Neural cell (in vitro differentiated cells): Measurements from ENCODE around the gene TMPRSS3. TPM values are rescaled to one million over a fixed set of nuclear protein-coding genes. Genes with fewer than 3 reads are reported as not detected.

Experiments
- H2AFZ ChIP-seq: fragments of 200-600, 300-800 bp; sonication (generic), shearing (Covaris generic); 2 replicates; pipeline ENCODE4 v1.6.0; 2014; ENCODE audit warnings: low read depth, mild to moderate bottlenecking, antibody characterized with exemption, low read length, moderate library complexity
- H3F3A ChIP-seq: fragments of 200-600 bp; shearing (Covaris generic); 2 replicates; pipeline ENCODE4 v1.6.1; 2016; ENCODE audit warnings: mild to moderate bottlenecking, moderate library complexity, mixed read lengths, antibody characterized with exemption, low read length; ENCODE audit not compliant: insufficient read depth, poor library complexity, severe bottlenecking
- H3K27ac ChIP-seq: fragments of 200-600, 300-800 bp; sonication (generic), shearing (Covaris generic); 2 replicates; pipeline ENCODE4 v1.5.1; 2014; ENCODE audit warnings: mild to moderate bottlenecking, low read length, moderate library complexity
- H3K27me3 ChIP-seq: fragments of 300-800, 200-600 bp; sonication (generic), shearing (Covaris generic); 2 replicates; pipeline ENCODE4 v1.6.0; 2014; ENCODE audit warnings: mild to moderate bottlenecking, low read depth, low read length, moderate library complexity; ENCODE audit not compliant: insufficient read depth
- H3K36me3 ChIP-seq: fragments of 300-800, 200-600 bp; sonication (generic), shearing (Covaris generic); 2 replicates; pipeline ENCODE4 v1.5.1; 2014; ENCODE audit warnings: mild to moderate bottlenecking, antibody characterized with exemption, low read length, moderate library complexity; ENCODE audit not compliant: insufficient read depth
- H3K4me2 ChIP-seq: fragments of 300-800, 200-600 bp; sonication (generic), shearing (Covaris generic); 2 replicates; pipeline ENCODE4 v1.6.0; 2014; ENCODE audit warnings: mild to moderate bottlenecking, low read length
- H3K4me3 ChIP-seq: fragments of 300-800, 200-600 bp; sonication (generic), shearing (Covaris generic); 2 replicates; pipeline ENCODE4 v1.5.1; 2014; ENCODE audit warnings: mild to moderate bottlenecking, low read length, moderate library complexity
- H3K79me2 ChIP-seq: fragments of 200-600 bp; shearing (Covaris generic); replicated peaks from 2 replicates; pipeline ENCODE4 v1.6.0; 2014; ENCODE audit warnings: mild to moderate bottlenecking, low read length, moderate library complexity; ENCODE audit not compliant: insufficient read depth
- H3K9ac ChIP-seq: fragments of 300-800, 200-600 bp; sonication (generic), shearing (Covaris generic); 2 replicates; pipeline ENCODE4 v1.6.1; 2016; ENCODE audit warnings: mild to moderate bottlenecking, low read length, mixed read lengths
- H3K9me2 ChIP-seq: fragments of 200-600 bp; shearing (Covaris generic); 2 replicates; pipeline ENCODE4 v1.6.1; 2016; ENCODE audit warnings: mild to moderate bottlenecking, low read length, mixed read lengths; ENCODE audit not compliant: insufficient read depth
- H3K9me3 ChIP-seq: fragments of 200-600, 300-800 bp; sonication (generic), shearing (Covaris generic); 2 replicates; pipeline ENCODE4 v1.6.1; 2016; ENCODE audit warnings: mild to moderate bottlenecking, mixed run types, low read length, moderate library complexity, mixed read lengths
- H4K20me1 ChIP-seq: fragments of 200-600 bp; shearing (Covaris generic); 2 replicates; pipeline ENCODE4 v1.6.1; 2016; ENCODE audit warnings: mild to moderate bottlenecking, mixed run types; ENCODE audit not compliant: insufficient read depth
- EP300 ChIP-seq: fragments of 450-650 bp; conservative IDR thresholded peaks from 2 replicates; pipeline ENCODE4 v1.6.1; 2014; ENCODE audit warnings: antibody characterized with exemption, mild to moderate bottlenecking, moderate library complexity; ENCODE audit not compliant: poor library complexity, severe bottlenecking
- EZH2 ChIP-seq: fragments of 200-600, 300-800 bp; shearing (Covaris generic), sonication (generic); IDR thresholded peaks from 2 replicates; pipeline ENCODE4 v1.6.1; 2014; ENCODE audit warnings: antibody characterized with exemption, low read length, borderline replicate concordance, mild to moderate bottlenecking; ENCODE audit not compliant: insufficient read depth, poor library complexity, severe bottlenecking
- MXI1 ChIP-seq: fragments of 450-650 bp; conservative IDR thresholded peaks from 2 replicates; pipeline ENCODE4 v1.6.1; 2014; ENCODE audit warnings: antibody characterized with exemption, mild to moderate bottlenecking; ENCODE audit not compliant: poor library complexity, severe bottlenecking
- POLR2AphosphoS5 ChIP-seq: IDR thresholded peaks from 2 replicates; pipeline ENCODE4 v1.6.1; 2012
- RAD21 ChIP-seq: fragments of 450-650 bp; conservative IDR thresholded peaks from 2 replicates; pipeline ENCODE4 v1.6.1; 2014; ENCODE audit warnings: antibody characterized with exemption, mild to moderate bottlenecking, moderate library complexity
- SMC3 ChIP-seq: fragments of 450-650 bp; conservative IDR thresholded peaks from 2 replicates; pipeline ENCODE4 v1.6.1; 2014; ENCODE audit warnings: antibody characterized with exemption, mild to moderate bottlenecking, moderate library complexity; ENCODE audit not compliant: poor library complexity
- TAF1 ChIP-seq: IDR thresholded peaks from 2 replicates; pipeline ENCODE4 v1.6.1; 2012; ENCODE audit warnings: low read depth
- polyA plus RNA-seq: library from polyadenylated mRNA; depleted of rRNA; stranded (reverse); fragments of >200 nt; gene quantifications from 2 replicates; pipeline ENCODE4 v1.2.3, GENCODE V29; 2014
- TF ChIP-seq, protein P1 (sequence below): fragments of 450-650 bp; IDR thresholded peaks from 2 replicates; pipeline ENCODE4 v1.5.1; 2014; ENCODE audit warnings: antibody characterized with exemption, mild to moderate bottlenecking, moderate library complexity; ENCODE audit not compliant: poor library complexity, severe bottlenecking
- TF ChIP-seq, protein P2 (sequence below): IDR thresholded peaks from 2 replicates; pipeline ENCODE4 v1.6.1; 2012; ENCODE audit warnings: borderline replicate concordance

Gene TMPRSS3
- polyA plus RNA-seq, 1 donor from 2014 or later = 0.12 TPM

DNA sequence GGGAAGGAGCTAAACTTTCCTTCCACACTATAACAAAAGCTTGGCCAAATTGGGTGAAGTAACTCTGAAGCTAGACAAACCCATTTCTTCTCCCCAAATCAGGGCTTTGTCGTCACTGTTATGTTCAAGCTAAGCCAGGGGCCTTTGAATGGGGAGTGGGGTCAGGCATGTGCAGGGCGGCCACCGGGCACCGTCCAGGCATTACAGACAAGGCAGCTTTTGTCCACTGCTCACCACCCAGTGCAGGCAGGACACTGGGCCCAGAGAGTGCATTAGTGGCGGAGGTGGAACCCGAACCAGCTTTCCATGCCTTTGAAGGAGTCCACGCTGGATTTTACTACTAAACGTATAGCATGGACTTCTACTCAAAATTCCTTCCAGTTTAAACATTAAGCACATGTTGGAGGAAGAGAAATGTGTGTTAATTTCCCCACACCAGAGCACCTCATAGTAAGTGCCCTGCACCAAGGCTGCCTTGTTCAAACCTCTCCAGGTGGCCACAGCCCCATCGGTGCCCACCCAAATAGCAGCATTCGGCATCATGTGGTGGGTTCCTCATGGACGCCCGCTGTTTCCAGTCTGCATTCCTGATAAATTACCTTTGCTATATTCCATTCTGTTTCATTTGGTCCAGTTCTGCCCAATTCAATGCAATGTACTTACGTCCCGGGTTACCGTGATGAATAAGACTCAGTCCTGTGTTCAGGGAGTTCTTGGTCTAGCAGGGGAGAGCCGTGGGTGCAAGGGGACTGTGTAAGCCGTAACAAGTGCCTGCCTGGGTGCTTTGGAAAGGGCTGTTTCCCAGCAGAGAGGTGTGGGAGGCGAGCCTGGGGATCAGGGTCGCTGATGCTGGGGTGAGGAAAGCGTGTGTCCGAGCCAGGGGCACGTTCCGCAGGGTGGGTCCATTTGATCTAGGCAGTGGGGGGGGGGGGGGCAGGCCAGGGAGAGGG, 9.5 kb upstream of the TMPRSS3 start:
- Histone ChIP-seq H2AFZ (no peak overlapping the region), H3K36me3 (no peaks in the 10 kb centered on the region), H3F3A (no peaks in the 10 kb centered on the region), H3K9me2 (no peaks in the 10 kb centered on the region), H3K79me2 (no peaks in the 10 kb centered on the region), H3K9me3 (no peaks in the 10 kb centered on the region), H3K27ac (no peak overlapping the region), H3K4me3 (no peak overlapping the region), H3K9ac (no peak overlapping the region), H4K20me1 (no peaks in the 10 kb centered on the region), H3K27me3 (no peaks in the 10 kb centered on the region), H3K4me2 (no peak overlapping the region)
- TF ChIP-seq EP300 (no peak), RAD21 (no peak)

DNA sequence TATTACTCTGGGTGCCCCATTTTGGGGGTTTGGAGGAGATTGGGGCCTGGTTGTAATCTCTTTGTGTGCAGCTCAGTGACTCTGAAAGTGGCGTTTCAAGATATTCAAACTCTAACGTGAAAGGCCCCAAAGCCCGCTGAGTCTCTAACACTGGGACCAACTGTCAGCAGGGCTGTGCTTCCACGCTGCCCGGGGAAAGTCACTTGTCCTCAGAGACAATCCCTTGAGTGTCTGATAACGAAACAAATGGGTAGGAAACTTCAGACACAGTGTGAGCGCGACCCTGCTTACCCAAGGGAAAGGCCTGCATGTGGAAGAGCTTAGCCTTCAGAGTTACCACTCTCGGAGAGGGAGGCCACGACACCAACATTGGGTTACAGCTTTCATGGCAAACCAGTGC, 8.7 kb upstream of the TMPRSS3 start:
- no peak for TF ChIP-seq SMC3
- TF ChIP-seq RAD21 = no peak
- TF ChIP-seq, protein P1, sequence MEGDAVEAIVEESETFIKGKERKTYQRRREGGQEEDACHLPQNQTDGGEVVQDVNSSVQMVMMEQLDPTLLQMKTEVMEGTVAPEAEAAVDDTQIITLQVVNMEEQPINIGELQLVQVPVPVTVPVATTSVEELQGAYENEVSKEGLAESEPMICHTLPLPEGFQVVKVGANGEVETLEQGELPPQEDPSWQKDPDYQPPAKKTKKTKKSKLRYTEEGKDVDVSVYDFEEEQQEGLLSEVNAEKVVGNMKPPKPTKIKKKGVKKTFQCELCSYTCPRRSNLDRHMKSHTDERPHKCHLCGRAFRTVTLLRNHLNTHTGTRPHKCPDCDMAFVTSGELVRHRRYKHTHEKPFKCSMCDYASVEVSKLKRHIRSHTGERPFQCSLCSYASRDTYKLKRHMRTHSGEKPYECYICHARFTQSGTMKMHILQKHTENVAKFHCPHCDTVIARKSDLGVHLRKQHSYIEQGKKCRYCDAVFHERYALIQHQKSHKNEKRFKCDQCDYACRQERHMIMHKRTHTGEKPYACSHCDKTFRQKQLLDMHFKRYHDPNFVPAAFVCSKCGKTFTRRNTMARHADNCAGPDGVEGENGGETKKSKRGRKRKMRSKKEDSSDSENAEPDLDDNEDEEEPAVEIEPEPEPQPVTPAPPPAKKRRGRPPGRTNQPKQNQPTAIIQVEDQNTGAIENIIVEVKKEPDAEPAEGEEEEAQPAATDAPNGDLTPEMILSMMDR = no peak
- no peak for TF ChIP-seq MXI1
- TF ChIP-seq EZH2 = no peak
- TF ChIP-seq POLR2AphosphoS5 = no peak
- no peak for TF ChIP-seq EP300
- no peak for TF ChIP-seq TAF1
- TF ChIP-seq, protein P2, sequence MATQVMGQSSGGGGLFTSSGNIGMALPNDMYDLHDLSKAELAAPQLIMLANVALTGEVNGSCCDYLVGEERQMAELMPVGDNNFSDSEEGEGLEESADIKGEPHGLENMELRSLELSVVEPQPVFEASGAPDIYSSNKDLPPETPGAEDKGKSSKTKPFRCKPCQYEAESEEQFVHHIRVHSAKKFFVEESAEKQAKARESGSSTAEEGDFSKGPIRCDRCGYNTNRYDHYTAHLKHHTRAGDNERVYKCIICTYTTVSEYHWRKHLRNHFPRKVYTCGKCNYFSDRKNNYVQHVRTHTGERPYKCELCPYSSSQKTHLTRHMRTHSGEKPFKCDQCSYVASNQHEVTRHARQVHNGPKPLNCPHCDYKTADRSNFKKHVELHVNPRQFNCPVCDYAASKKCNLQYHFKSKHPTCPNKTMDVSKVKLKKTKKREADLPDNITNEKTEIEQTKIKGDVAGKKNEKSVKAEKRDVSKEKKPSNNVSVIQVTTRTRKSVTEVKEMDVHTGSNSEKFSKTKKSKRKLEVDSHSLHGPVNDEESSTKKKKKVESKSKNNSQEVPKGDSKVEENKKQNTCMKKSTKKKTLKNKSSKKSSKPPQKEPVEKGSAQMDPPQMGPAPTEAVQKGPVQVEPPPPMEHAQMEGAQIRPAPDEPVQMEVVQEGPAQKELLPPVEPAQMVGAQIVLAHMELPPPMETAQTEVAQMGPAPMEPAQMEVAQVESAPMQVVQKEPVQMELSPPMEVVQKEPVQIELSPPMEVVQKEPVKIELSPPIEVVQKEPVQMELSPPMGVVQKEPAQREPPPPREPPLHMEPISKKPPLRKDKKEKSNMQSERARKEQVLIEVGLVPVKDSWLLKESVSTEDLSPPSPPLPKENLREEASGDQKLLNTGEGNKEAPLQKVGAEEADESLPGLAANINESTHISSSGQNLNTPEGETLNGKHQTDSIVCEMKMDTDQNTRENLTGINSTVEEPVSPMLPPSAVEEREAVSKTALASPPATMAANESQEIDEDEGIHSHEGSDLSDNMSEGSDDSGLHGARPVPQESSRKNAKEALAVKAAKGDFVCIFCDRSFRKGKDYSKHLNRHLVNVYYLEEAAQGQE = no peak
- Histone ChIP-seq H2AFZ (no peak overlapping the region), H4K20me1 (no peaks in the 10 kb centered on the region), H3K9ac (no peak overlapping the region), H3K27me3 (no peaks in the 10 kb centered on the region), H3K27ac (no peak overlapping the region), H3K4me3 (no peak overlapping the region), H3K9me2 (no peaks in the 10 kb centered on the region), H3F3A (no peaks in the 10 kb centered on the region), H3K9me3 (no peaks in the 10 kb centered on the region), H3K4me2 (no peak overlapping the region), H3K79me2 (no peaks in the 10 kb centered on the region), H3K36me3 (no peaks in the 10 kb centered on the region)
